Activated T-cell treated with anti-CD3 and anti-CD28 coated beads for 1 hour (primary cell): ENCODE measurements around the gene KLHL35.

Experiments
- DNase-seq: peaks from one replicate; pipeline ENCODE4 v3.0.0-alpha.2; 2020; ENCODE audit warnings: low read depth

The KLHL35 gene

GRCh38 chr11:75440960-75441803, 8.2 kb upstream of the KLHL35 start:
- no peak for DNase-seq

GRCh38 chr11:75439495-75440120, 6.6 kb upstream of the KLHL35 start:
- no peak for DNase-seq

- no peak for DNase-seq
Observed at GRCh38 chr11:75439026-75439425, 6.0 kb upstream of the KLHL35 start.

- DNase-seq, result no peak
Observed at GRCh38 chr11:75437966-75438659, 5.1 kb upstream of the KLHL35 start.

GRCh38 chr11:75436806-75437205, 3.8 kb upstream of the KLHL35 start:
- no peak for DNase-seq

- DNase-seq, result no peak
Observed at GRCh38 chr11:75435571-75435925, 2.5 kb upstream of the KLHL35 start.

GRCh38 chr11:75434886-75435570, 2.0 kb upstream of the KLHL35 start:
- DNase-seq, result no peak

GRCh38 chr11:75434051-75434450, 1.0 kb upstream of the KLHL35 start:
- DNase-seq, result no peak

GRCh38 chr11:75433443-75433842, 440 bp upstream of the KLHL35 start:
- DNase-seq, result no peak

- DNase-seq, result no peak
Observed at GRCh38 chr11:75431533-75432525, 1.2 kb downstream of the KLHL35 start.

- DNase-seq, result no peak
Observed at GRCh38 chr11:75430714-75431532, 2.1 kb downstream of the KLHL35 start.

GRCh38 chr11:75429902-75430713, 2.9 kb downstream of the KLHL35 start:
- DNase-seq, result peak; percentile 26

GRCh38 chr11:75429641-75429901, 3.4 kb downstream of the KLHL35 start:
- no peak for DNase-seq

- DNase-seq, result no peak
Observed at GRCh38 chr11:75428989-75429640, 3.9 kb downstream of the KLHL35 start.

- DNase-seq, result peak; percentile 56
Observed at GRCh38 chr11:75428281-75428724, 4.7 kb downstream of the KLHL35 start.

GRCh38 chr11:75427181-75427580, 5.8 kb downstream of the KLHL35 start:
- DNase-seq, result no peak

GRCh38 chr11:75426720-75427086, 6.3 kb downstream of the KLHL35 start:
- DNase-seq, result no peak

GRCh38 chr11:75425422-75425821, 7.6 kb downstream of the KLHL35 start:
- no peak for DNase-seq

- no peak for DNase-seq
Observed at GRCh38 chr11:75424396-75424795, 8.6 kb downstream of the KLHL35 start.
